H1 (cell line): ENCODE measurements around the gene GSTM3. TPM values are rescaled to one million over a fixed set of nuclear protein-coding genes. Genes with fewer than 3 reads are reported as not detected.
A peak's percentile ranks its signal among the peaks of the same experiment; 100 is the strongest.

Source experiments
- CTCF ChIA-PET: fragments of 300-600 bp; sonication (Branson Sonifier 250); formaldehyde crosslinking; loops from one replicate; lab custom pipeline; 2021; ENCODE audit not compliant: partially characterized antibody; lab: Charles Lee
- POLR2A ChIA-PET: fragments of 300-600 bp; sonication (Branson Sonifier 250); formaldehyde crosslinking; loops from one replicate; lab custom pipeline; 2021; ENCODE audit warnings: inconsistent platforms; ENCODE audit not compliant: partially characterized antibody; lab: Charles Lee
- DNase-seq, 2 experiments: peaks; one replicate each; pipeline versions ENCODE4 v3.0.0 to v3.0.0-alpha.2; 2010 to 2022; ENCODE audit warnings: low spot score in 2 of 2, low read depth in 1 of 2, mixed read lengths in 1 of 2
- FAIRE-seq: peaks from 2 replicates; lab custom pipeline; 2011; peaks lifted over from hg19 to GRCh38; lab: Jason Lieb, UNC
- H2AFZ ChIP-seq: 2 replicates; pipeline ENCODE4 v1.8.1; 2012; ENCODE audit warnings: low read length, inconsistent platforms
- H2AK5ac ChIP-seq: 2 replicates; pipeline ENCODE4 v1.6.1; 2013; ENCODE audit warnings: low read depth, low read length
- H2BK120ac ChIP-seq: replicated peaks from 2 replicates; pipeline ENCODE3; 2013; ENCODE audit warnings: low read depth, low read length, inconsistent platforms
- H2BK12ac ChIP-seq: 2 replicates; pipeline ENCODE4 v1.6.1; 2013; ENCODE audit warnings: low read depth, low read length
- H2BK15ac ChIP-seq: 2 replicates; pipeline ENCODE4 v1.6.1; 2013; ENCODE audit warnings: low read length
- H2BK20ac ChIP-seq: 2 replicates; pipeline ENCODE4 v1.6.1; 2013; ENCODE audit warnings: low read length
- H2BK5ac ChIP-seq: 2 replicates; pipeline ENCODE4 v1.6.1; 2013; ENCODE audit warnings: low read depth, low read length
- H3K14ac ChIP-seq: 2 replicates; pipeline ENCODE4 v1.6.1; 2013; ENCODE audit warnings: inconsistent platforms; ENCODE audit not compliant: insufficient read length
- H3K18ac ChIP-seq: 2 replicates; pipeline ENCODE4 v1.6.1; 2013; ENCODE audit warnings: low read length; ENCODE audit errors: extremely low read depth
- H3K23ac ChIP-seq: 2 replicates; pipeline ENCODE4 v1.6.1; 2013; ENCODE audit warnings: inconsistent platforms; ENCODE audit not compliant: insufficient read length
- H3K23me2 ChIP-seq: 2 replicates; pipeline ENCODE4 v1.6.1; 2013; ENCODE audit warnings: low read depth, low read length
- H3K27ac ChIP-seq: 2 replicates; pipeline ENCODE4 v1.6.1; 2011; ENCODE audit warnings: low read depth, low read length, inconsistent platforms
- H3K27me3 ChIP-seq, 4 experiments: replicated peaks in 1 of 4; 1 replicate in 1 of 4; 2 replicates in 3 of 4; pipeline versions ENCODE4 v1.6.1 to v1.8.1; 2011 to 2013; ENCODE audit warnings: low read length in 3 of 4, mild to moderate bottlenecking in 3 of 4, inconsistent platforms in 2 of 4, mixed read lengths in 2 of 4, moderate library complexity in 1 of 4; ENCODE audit not compliant: control insufficient read depth in 3 of 4, insufficient read depth in 3 of 4; ENCODE audit errors: extremely low read depth in 1 of 4
- H3K36me3 ChIP-seq, 4 experiments: 2 replicates each; pipeline versions ENCODE4 v1.6.1 to v1.8.1; 2011 to 2013; ENCODE audit warnings: mild to moderate bottlenecking in 4 of 4, low read length in 3 of 4, moderate library complexity in 2 of 4, control low read depth in 1 of 4, inconsistent platforms in 1 of 4; ENCODE audit not compliant: insufficient read depth in 4 of 4, control insufficient read depth in 2 of 4
- H3K4ac ChIP-seq: replicated peaks from 2 replicates; pipeline ENCODE3; 2013; ENCODE audit warnings: low read length, low read depth, mixed read lengths, inconsistent platforms; ENCODE audit not compliant: insufficient read length
- H3K4me1 ChIP-seq, 4 experiments: replicated peaks in 1 of 4; 1 replicate in 1 of 4; 2 replicates in 3 of 4; pipeline versions ENCODE4 v1.6.1 to v1.8.1; 2011 to 2013; ENCODE audit warnings: low read length in 3 of 4, inconsistent platforms in 2 of 4, mixed read lengths in 1 of 4; ENCODE audit not compliant: insufficient read depth in 4 of 4, control insufficient read depth in 3 of 4
- H3K4me2 ChIP-seq, 2 experiments: 2 replicates each; pipeline versions ENCODE4 v1.6.1 to v1.8.1; 2011 to 2013; ENCODE audit warnings: low read depth in 2 of 2, low read length in 2 of 2, control low read depth in 1 of 2, inconsistent platforms in 1 of 2, mild to moderate bottlenecking in 1 of 2; ENCODE audit not compliant: insufficient read depth in 1 of 2
- H3K4me3 ChIP-seq, 4 experiments: fragments of 200-600, 300-600 bp in 1 of 4; sonication (generic), shearing (Covaris generic), sonication (Bioruptor Twin) in 1 of 4; 2 replicates each; pipeline versions ENCODE4 v1.5.1 to v1.8.1; 2011 to 2016; ENCODE audit warnings: low read length in 4 of 4, low read depth in 3 of 4, control low read depth in 2 of 4, inconsistent platforms in 2 of 4, mild to moderate bottlenecking in 2 of 4, mixed read lengths in 1 of 4, moderate library complexity in 1 of 4; ENCODE audit not compliant: insufficient read depth in 2 of 4; ENCODE audit errors: extremely low read depth in 1 of 4
- H3K56ac ChIP-seq: replicated peaks from 2 replicates; pipeline ENCODE3; 2013; ENCODE audit warnings: low read depth, mild to moderate bottlenecking, mixed read lengths, low read length, inconsistent platforms; ENCODE audit not compliant: insufficient read length
- H3K79me1 ChIP-seq: 2 replicates; pipeline ENCODE4 v1.6.1; 2013; ENCODE audit warnings: low read depth, low read length, control low read depth
- H3K79me2 ChIP-seq, 2 experiments: 2 replicates each; pipeline versions ENCODE4 v1.6.1 to v1.8.1; 2012 to 2013; ENCODE audit warnings: low read length in 2 of 2, mild to moderate bottlenecking in 2 of 2, inconsistent platforms in 1 of 2; ENCODE audit not compliant: insufficient read depth in 2 of 2, control insufficient read depth in 1 of 2
- H3K9ac ChIP-seq, 4 experiments: replicated peaks in 1 of 4; 1 replicate in 1 of 4; 2 replicates in 3 of 4; pipeline versions ENCODE4 v1.6.1 to v1.8.1; 2011 to 2013; ENCODE audit warnings: low read depth in 3 of 4, low read length in 3 of 4, control low read depth in 2 of 4, mild to moderate bottlenecking in 2 of 4, moderate library complexity in 2 of 4, inconsistent platforms in 1 of 4; ENCODE audit errors: extremely low read depth in 1 of 4
- H3K9me3 ChIP-seq, 2 experiments: 2 replicates each; pipeline versions ENCODE4 v1.6.1 to v1.8.1; 2012 to 2013; ENCODE audit warnings: mild to moderate bottlenecking in 2 of 2, moderate library complexity in 2 of 2, control low read depth in 1 of 2, inconsistent platforms in 1 of 2, low read depth in 1 of 2, low read length in 1 of 2, mixed read lengths in 1 of 2; ENCODE audit not compliant: insufficient read depth in 2 of 2
- H4K20me1 ChIP-seq, 2 experiments: replicated peaks in 1 of 2; 2 replicates each; pipeline versions ENCODE3 to v1.8.1; 2011 to 2013; ENCODE audit warnings: inconsistent platforms in 2 of 2, low read length in 2 of 2, mild to moderate bottlenecking in 1 of 2; ENCODE audit not compliant: insufficient read depth in 2 of 2, control insufficient read depth in 1 of 2
- H4K5ac ChIP-seq: 2 replicates; pipeline ENCODE4 v1.6.1; 2013; ENCODE audit warnings: low read length, low read depth, mixed read lengths, inconsistent platforms; ENCODE audit not compliant: insufficient read length
- H4K8ac ChIP-seq: 2 replicates; pipeline ENCODE4 v1.8.0; 2013; ENCODE audit warnings: mild to moderate bottlenecking, moderate library complexity, low read length, inconsistent platforms; ENCODE audit not compliant: insufficient read depth; ENCODE audit errors: extremely low read depth
- H4K91ac ChIP-seq: replicated peaks from 2 replicates; pipeline ENCODE3; 2013; ENCODE audit warnings: low read length, mixed read lengths, inconsistent platforms; ENCODE audit not compliant: insufficient read length
- CHD2 ChIP-seq: IDR thresholded peaks from 2 replicates; pipeline ENCODE4 v1.6.1; 2012; ENCODE audit warnings: low read length, improper control_type of control experiment
- HDAC2 ChIP-seq, 2 experiments: fragments of 300-600 bp in 1 of 2; sonication (generic) in 1 of 2; IDR thresholded peaks; 2 replicates each; pipeline ENCODE4 v1.6.1; 2011 to 2012; ENCODE audit warnings: low read depth in 2 of 2, low read length in 2 of 2, mild to moderate bottlenecking in 2 of 2, moderate library complexity in 2 of 2, borderline replicate concordance in 1 of 2, inconsistent platforms in 1 of 2
- TAF1 ChIP-seq: IDR thresholded peaks from 2 replicates; pipeline ENCODE4 v1.6.1; 2011; ENCODE audit warnings: mild to moderate bottlenecking, low read depth, low read length
- WGBS, 2 experiments: shearing (Covaris generic) in 1 of 2; methylation state at CpG; one replicate each; pipeline versions ENCODE4 v1.1.6 to v1.1.7; 2013 to 2015; ENCODE audit warnings: low lambda C conversion rate in 2 of 2, mixed read lengths in 2 of 2, inconsistent platforms in 1 of 2, low coverage in 1 of 2, missing lambda C conversion rate in 1 of 2; ENCODE audit not compliant: insufficient replicate concordance in 2 of 2, insufficient coverage in 1 of 2, insufficient read length in 1 of 2; ENCODE audit errors: extremely low coverage in 1 of 2, missing lambda C conversion rate in 1 of 2; 5-methylcytosine and 5-hydroxymethylcytosine counted together
- polyA plus RNA-seq, 7 experiments: library from polyadenylated mRNA; depleted of rRNA in 3 of 7; stranded (reverse) in 5 of 7; unstranded in 2 of 7; fragments of >200 nt in 5 of 7; fragments of 200-250 nt in 2 of 7; gene quantifications; 1 replicate in 5 of 7; 2 replicates in 1 of 7; 4 replicates in 1 of 7; pipeline versions ENCODE4 v1.2.1 to v1.2.3, GENCODE V29; 2011 to 2013; ENCODE audit warnings: missing spikeins in 2 of 7, mixed read lengths in 2 of 7
- total RNA-seq: library from RNA; stranded (reverse); fragmentation: NEBNext Ultra II Directional; extraction: Animal tissue kit (Norgen Biotek cat#: 25700); gene quantifications from 2 replicates; pipeline ENCODE4 v1.2.1, GENCODE V29; 2021

Gene GSTM3
- total and polyA plus RNA-seq, 2 of the 8 experiments (the other 6 are each of a cell fraction or from before 2014, with no cell fraction given): 2.2 to 5.1 TPM

DNA sequence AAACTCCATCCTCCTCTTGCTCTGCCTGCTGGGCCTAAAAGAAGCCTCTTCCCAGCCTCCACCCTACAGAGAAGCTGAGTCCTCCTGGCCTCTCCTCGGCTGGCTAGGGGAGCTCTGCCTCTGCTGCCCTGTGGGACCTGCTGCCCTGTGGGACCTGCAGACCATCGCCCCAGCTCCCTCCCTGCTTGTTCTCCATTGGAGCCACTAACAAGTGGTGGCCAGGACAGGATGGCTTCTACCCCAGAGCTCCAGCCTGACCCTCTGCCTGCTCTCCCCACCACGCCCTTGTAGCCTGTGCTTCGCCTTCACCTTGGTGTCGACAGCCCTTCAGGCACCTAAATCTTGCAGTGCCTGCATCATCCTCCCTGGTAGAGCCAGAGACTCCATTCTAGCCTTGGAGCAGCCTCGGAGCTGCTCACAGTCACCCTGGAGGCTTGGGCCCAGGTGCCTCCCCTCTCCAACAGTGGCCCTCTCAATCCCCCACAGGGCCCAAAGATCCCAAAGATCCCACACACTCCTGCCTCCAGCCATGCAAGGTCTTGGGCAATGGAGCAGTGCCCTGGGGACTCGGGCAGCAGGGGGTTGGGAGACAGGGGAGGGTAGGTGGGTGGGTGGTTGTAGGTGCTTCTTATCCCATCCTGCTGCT is 19.9 kb upstream of the GSTM3 start:
- no peak overlapping the region for H3K14ac ChIP-seq
- CTCF ChIA-PET: interaction anchor here (0.5 to 2.3 kb wide), 9 partner anchors 11 to 328 kb away, joined by 3 to 9 read pairs (median 4); no protein-coding TSS in a partner anchor
- WGBS, 2 experiments: 89% methylated on average over 7 of the region's 7 CpGs; no CpG with 5 or more reads in 1 of the 2 experiments
- no peak overlapping the region for H2BK12ac ChIP-seq
- H3K79me2 ChIP-seq: no peaks in the 10 kb centered on the region
- no peaks in the 10 kb centered on the region for H3K36me3 ChIP-seq
- no peak overlapping the region for H3K4ac ChIP-seq
- TF ChIP-seq CHD2 (no peak), HDAC2 (IDR thresholded peaks at IDR 0.05; ENCODE audit: borderline replicate concordance in 1 of 2, low read depth in 2 of 2, low read length in 2 of 2) (no peak), TAF1 (no peak)
- no peak overlapping the region for H2AFZ ChIP-seq
- no peak overlapping the region for H3K23ac ChIP-seq
- H3K18ac ChIP-seq: no peak overlapping the region
- no peak overlapping the region for H2BK5ac ChIP-seq
- no peaks in the 10 kb centered on the region for H3K23me2 ChIP-seq
- FAIRE-seq: no peak
- H3K27ac ChIP-seq: no peak overlapping the region
- no peak overlapping the region for H2BK120ac ChIP-seq
- POLR2A ChIA-PET: no interaction called here
- H3K4me2 ChIP-seq: no peak overlapping the region
- no peak overlapping the region for H4K91ac ChIP-seq
- no peak overlapping the region for H4K8ac ChIP-seq
- no peaks in the 10 kb centered on the region for H3K27me3 ChIP-seq
- H3K4me1 ChIP-seq: no peaks in the 10 kb centered on the region; a peak in 1 of 7 replicates
- no peaks in the 10 kb centered on the region for H3K9me3 ChIP-seq
- no peak overlapping the region for H3K9ac ChIP-seq
- H3K79me1 ChIP-seq: no peaks in the 10 kb centered on the region
- no peak overlapping the region for H2BK20ac ChIP-seq
- H2BK15ac ChIP-seq: no peak overlapping the region
- H2AK5ac ChIP-seq: no peak overlapping the region
- H4K20me1 ChIP-seq: no peaks in the 10 kb centered on the region
- no peak overlapping the region for H4K5ac ChIP-seq
- no peak overlapping the region for H3K4me3 ChIP-seq
- peak in 1 of 2 experiments; percentile 30 for DNase-seq
- no peak overlapping the region for H3K56ac ChIP-seq
